Omental fat pad (tissue), 4 donors: ENCODE data around the gene GABPB1. TPM values are rescaled to one million over a fixed set of nuclear protein-coding genes. Genes with fewer than 3 reads are reported as not detected.

ENCODE experiments used
- ATAC-seq: fragments of 150-250 bp; one replicate; pipeline ENCODE4 v1.9.1; 2016; ENCODE audit warnings: mild to moderate bottlenecking, moderate library complexity; ENCODE audit not compliant: low FRiP score
- DNase-seq: peaks from one replicate; pipeline ENCODE4 v3.0.0-alpha.2; 2019; ENCODE audit warnings: low spot score
- CTCF ChIP-seq, 3 donors: fragments of 450-650 bp; IDR thresholded peaks; one replicate each; pipeline ENCODE4 v1.5.1; 2016 to 2017; ENCODE audit warnings: antibody characterized with exemption in 3 of 3, mild to moderate bottlenecking in 3 of 3, moderate library complexity in 2 of 3
- total RNA-seq, 4 donors: library from RNA; depleted of rRNA; stranded (reverse); fragments of >200 nt; gene quantifications; one replicate each; pipeline ENCODE4 v1.1.0, GENCODE V29; 2016

Gene GABPB1
- total RNA-seq, 4 donors from 2014 or later: 16.8 to 55.5 (median 30.6) TPM

GRCh38 chr15:50262533-50262932 lies 92.5 kb downstream of the GABPB1 start:
- DNase-seq (no peak), ATAC-seq (no peak)
- no peak for TF ChIP-seq CTCF (IDR thresholded peaks at IDR 0.05)

DNA sequence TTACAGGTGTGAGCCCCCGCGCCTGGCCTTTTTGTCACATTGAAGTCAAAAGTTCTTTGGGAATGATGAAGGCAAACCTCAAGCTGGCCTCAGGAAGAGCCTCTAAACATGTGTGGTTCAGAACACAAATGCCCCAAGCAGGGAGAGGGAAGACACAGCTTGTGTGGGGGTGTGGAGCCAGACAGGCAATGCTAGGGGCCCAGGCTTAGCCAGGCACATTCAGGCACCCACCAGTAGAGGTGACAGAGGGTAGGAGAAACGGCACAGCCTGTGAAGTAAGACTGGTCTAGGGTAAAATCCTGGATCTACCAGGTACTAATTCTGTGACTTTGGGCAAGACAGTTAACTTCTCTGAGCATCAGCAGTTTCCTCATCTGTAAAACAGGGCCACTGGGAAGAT lies 93.0 kb downstream of the GABPB1 start:
- DNase-seq (no peak), ATAC-seq (no peak)
- TF ChIP-seq CTCF (IDR thresholded peaks at IDR 0.05): no peak

DNA sequence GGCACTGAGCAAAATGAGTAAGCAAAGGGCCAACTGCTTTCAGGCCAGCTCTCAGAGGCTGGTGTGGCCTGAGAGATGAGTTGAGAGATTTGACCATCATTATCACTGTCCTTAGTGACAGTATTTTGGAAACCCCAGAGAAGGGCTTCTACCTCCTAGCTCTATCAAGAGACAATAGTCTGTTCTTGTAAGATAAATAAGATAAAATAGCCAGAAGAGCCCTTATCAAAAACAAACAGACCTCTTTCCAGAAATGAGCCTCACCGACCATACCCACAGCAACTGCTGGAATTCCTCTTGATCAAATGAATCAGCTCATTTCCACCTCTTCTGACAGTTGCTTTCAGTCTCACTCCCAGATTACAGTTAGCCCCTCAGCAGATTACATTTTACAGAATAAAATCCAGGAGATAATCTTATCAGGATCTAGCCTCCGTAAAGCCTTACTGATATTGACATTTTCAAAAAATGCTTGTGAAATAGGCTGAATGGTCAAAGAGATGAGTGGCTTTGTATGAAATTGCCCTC lies 94.0 kb downstream of the GABPB1 start:
- DNase-seq (no peak), ATAC-seq (no peak)
- no peak for TF ChIP-seq CTCF (IDR thresholded peaks at IDR 0.05)

DNA sequence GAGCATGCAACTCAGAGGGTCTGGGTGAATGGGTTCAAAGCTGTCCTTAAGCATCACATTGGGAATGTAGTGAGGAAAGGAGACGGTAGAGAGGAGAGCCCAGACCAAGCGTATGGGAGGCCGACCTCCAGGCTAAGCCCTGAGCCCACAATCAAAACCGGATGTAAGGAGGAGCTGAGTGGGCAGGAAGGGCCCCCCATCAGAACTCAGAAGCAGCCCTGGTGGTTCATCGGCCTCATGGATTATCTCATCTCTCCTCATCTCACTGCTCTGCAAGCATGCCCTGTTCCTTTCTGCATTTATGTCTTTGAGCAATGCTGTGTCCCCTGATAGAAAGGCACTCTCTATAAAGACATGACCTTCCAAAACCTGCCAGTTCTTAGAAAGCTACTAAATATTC lies 95.7 kb downstream of the GABPB1 start:
- ATAC-seq (no peak), DNase-seq (no peak)
- no peak for TF ChIP-seq CTCF (IDR thresholded peaks at IDR 0.05)

DNA sequence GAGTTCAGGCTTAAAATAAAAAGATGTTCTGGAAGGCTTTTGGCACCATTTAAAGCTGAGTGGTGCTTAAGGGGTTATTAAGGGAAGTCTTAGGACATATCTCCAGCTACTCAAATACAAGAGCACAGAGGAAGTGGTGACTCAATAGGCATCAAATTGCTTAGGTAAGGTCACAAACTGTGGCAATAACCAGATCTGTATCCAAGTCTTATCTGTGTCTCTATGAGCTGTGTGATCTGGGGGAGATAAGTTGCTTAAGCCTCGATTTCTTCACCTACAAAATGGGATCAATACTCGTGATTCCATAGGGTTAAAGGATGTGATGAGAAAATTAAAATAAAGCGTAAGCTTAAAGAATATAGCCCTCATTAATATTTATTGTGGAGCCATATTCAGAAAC lies 97.1 kb downstream of the GABPB1 start:
- TF ChIP-seq CTCF (IDR thresholded peaks at IDR 0.05): no peak
- ATAC-seq: no peak
- DNase-seq: no peak

DNA sequence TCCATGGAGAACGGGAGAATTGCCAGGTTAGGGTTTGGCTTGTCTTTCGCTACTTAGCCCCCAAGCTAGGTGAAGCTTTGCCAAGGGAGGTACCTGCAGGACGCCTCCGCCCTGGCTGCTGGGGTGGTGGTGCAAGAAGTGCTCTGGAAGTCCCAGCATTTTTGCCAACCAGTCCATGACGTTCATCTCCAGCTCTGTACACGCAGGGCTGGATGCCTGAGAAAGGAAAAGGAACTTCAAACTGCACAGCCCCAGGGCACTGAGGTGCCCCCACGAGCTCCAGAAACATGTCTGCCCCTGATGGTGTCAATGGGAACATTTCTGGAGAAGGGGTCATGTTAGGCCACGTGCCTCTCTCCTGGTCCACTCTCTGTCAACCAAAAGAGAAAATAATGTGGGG lies 97.7 kb downstream of the GABPB1 start:
- ATAC-seq (no peak), DNase-seq (no peak)
- TF ChIP-seq CTCF (IDR thresholded peaks at IDR 0.05): no peak

DNA sequence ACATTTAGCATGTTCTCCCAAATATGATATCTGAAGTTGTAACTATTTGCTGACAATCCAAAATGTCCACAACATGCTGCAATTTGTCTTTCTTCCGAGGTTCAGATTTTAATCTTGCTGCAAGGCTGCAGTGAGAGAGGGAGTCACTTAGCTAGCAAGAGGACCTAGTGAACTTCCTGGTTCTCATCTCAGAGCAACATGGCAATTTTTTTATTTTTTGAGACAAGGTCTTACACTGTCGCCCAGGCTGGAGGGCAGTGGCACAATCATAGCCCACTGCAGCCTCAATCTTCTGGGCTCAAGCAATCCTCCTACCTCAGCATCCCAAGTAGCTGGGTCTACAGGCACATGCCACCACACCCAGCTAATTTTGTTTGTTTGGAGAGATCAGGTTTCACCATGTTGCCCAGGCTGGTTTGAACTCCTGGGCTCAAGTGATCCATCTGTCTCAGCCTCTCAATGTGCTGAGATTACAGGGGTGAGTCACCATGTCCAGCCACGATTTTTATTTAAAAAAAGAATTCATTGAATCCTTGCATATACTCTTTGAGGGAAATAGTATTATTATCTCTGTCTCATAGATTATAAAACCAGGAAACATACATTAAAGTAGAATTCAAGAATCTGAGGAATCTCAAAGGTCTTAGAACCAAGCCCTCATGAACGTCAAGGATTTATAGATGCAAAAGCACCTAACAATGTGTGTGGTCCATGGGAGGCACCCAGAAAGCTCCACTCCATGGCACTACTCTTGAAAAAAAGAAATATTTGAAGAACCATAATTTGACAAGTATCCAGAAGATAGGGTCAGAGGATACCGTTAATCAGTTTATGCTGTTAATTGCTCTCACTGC lies 98.6 kb downstream of the GABPB1 start:
- no peak for DNase-seq
- TF ChIP-seq CTCF (IDR thresholded peaks at IDR 0.05): no peak
- ATAC-seq: no peak
